KMS-11 (cell line): ENCODE measurements around the gene TUNAR.

Experiments used
- H2AFZ ChIP-seq: fragments of 200-600 bp; sonication (generic); 2 replicates; pipeline ENCODE4 v1.6.1; 2016; ENCODE audit warnings: antibody characterized with exemption, mixed run types, low read depth
- H3K27ac ChIP-seq: fragments of 200-600 bp; sonication (generic); 2 replicates; pipeline ENCODE4 v1.6.1; 2016; ENCODE audit warnings: mild to moderate bottlenecking, mixed run types
- H3K27me3 ChIP-seq: fragments of 200-600 bp; sonication (generic); 2 replicates; pipeline ENCODE4 v1.6.1; 2017; ENCODE audit warnings: mild to moderate bottlenecking, low read depth, mixed run types, moderate library complexity; ENCODE audit not compliant: insufficient read depth
- H3K36me3 ChIP-seq: fragments of 200-600 bp; sonication (generic); 2 replicates; pipeline ENCODE4 v1.6.1; 2017; ENCODE audit warnings: mild to moderate bottlenecking, mixed run types; ENCODE audit not compliant: insufficient read depth
- H3K4me1 ChIP-seq: fragments of 200-600 bp; sonication (generic); 2 replicates; pipeline ENCODE4 v1.6.1; 2016; ENCODE audit warnings: mild to moderate bottlenecking, low read depth, mixed run types; ENCODE audit not compliant: poor library complexity, severe bottlenecking
- H3K4me2 ChIP-seq: fragments of 200-600 bp; sonication (generic); 2 replicates; pipeline ENCODE4 v1.7.0; 2016; ENCODE audit warnings: mild to moderate bottlenecking, mixed run types
- H3K4me3 ChIP-seq: fragments of 200-600 bp; sonication (generic); IDR thresholded peaks from 2 replicates; pipeline ENCODE4 v1.6.1; 2017; ENCODE audit warnings: low read depth, low read length, mixed read lengths; ENCODE audit not compliant: insufficient read depth
- H3K79me2 ChIP-seq: fragments of 200-600 bp; sonication (generic); 2 replicates; pipeline ENCODE4 v1.6.1; 2016; ENCODE audit warnings: low read depth, mixed run types; ENCODE audit not compliant: insufficient read depth
- H3K9ac ChIP-seq: fragments of 200-600 bp; sonication (generic); 2 replicates; pipeline ENCODE4 v1.6.1; 2016; ENCODE audit warnings: mild to moderate bottlenecking, mixed run types
- H4K20me1 ChIP-seq: fragments of 200-600 bp; sonication (generic); 2 replicates; pipeline ENCODE4 v1.6.1; 2016; ENCODE audit warnings: mild to moderate bottlenecking, mixed run types; ENCODE audit not compliant: insufficient read depth
- CTCF ChIP-seq: fragments of 200-600 bp; sonication (generic); conservative IDR thresholded peaks from 2 replicates; pipeline ENCODE4 v1.6.1; 2017; ENCODE audit warnings: low read depth, mild to moderate bottlenecking, antibody characterized with exemption, low read length, moderate library complexity, mixed read lengths

Gene TUNAR

GRCh38 chr14:95871531-95871930 is 5.1 kb upstream of the TUNAR start:
- Histone ChIP-seq H3K36me3 (no peaks in the 10 kb centered on the region), H2AFZ (no peak overlapping the region), H3K27ac (no peak overlapping the region), H3K4me2 (no peak overlapping the region), H3K4me1 (no peaks in the 10 kb centered on the region), H3K27me3 (no peaks in the 10 kb centered on the region), H4K20me1 (no peaks in the 10 kb centered on the region), H3K79me2 (no peaks in the 10 kb centered on the region), H3K9ac (no peak overlapping the region), H3K4me3 (no peak overlapping the region)
- no peak for TF ChIP-seq CTCF

DNA sequence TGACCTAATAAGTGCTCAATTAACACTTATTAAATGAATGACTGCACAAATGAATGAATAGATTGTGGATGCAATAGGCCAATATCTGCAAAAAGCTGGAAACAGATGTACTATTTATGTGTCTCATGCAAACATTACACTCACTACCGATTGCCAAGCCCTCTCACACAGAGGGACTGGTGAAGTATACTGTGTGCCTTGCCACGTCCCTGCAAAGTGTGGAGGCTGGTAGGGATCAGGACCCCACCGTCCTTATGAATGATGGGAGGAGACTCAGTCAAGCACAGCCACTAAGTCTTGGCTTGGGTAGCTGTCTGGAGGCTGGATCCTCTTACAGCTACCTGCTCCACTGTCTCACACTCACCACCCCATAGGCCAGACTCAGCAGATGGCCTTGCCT is 3.9 kb upstream of the TUNAR start:
- Histone ChIP-seq H3K9ac (no peak overlapping the region), H2AFZ (no peak overlapping the region), H3K4me3 (no peak overlapping the region), H3K4me1 (no peaks in the 10 kb centered on the region), H3K27me3 (no peaks in the 10 kb centered on the region), H3K27ac (no peak overlapping the region), H4K20me1 (no peaks in the 10 kb centered on the region), H3K4me2 (no peak overlapping the region), H3K79me2 (no peaks in the 10 kb centered on the region), H3K36me3 (no peaks in the 10 kb centered on the region)
- no peak for TF ChIP-seq CTCF

GRCh38 chr14:95875831-95876760 is 536 bp upstream of the TUNAR start:
- H3K9ac ChIP-seq = no peak overlapping the region
- H3K27me3 ChIP-seq = no peaks in the 10 kb centered on the region
- H3K36me3 ChIP-seq = no peaks in the 10 kb centered on the region
- no peaks in the 10 kb centered on the region for H3K79me2 ChIP-seq
- no peak for TF ChIP-seq CTCF
- no peaks in the 10 kb centered on the region for H3K4me1 ChIP-seq
- H4K20me1 ChIP-seq = no peaks in the 10 kb centered on the region
- H3K4me3 ChIP-seq = no peak overlapping the region
- H2AFZ ChIP-seq = no peak overlapping the region
- H3K4me2 ChIP-seq = no peak overlapping the region
- H3K27ac ChIP-seq = no peak overlapping the region

DNA sequence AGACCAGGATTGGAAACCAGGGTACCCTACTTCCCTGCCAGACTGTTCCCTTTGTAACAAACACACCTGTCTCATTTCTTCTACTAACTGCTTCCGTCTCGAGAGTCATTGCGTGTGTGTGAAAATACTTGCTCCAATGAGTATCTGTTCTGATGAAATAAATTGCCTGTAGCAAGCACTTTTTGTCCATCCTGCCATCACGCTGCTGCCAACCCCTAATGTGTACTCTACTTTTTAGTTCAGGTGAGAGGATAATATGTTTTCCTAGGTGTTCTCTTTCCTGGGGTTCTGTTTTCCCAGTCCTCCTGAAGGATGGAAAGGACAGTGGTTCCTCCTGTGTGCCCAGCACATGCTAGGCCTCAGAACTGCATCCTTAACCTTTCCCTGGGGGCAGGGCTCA is 1.0 kb downstream of the TUNAR start:
- no peaks in the 10 kb centered on the region for H3K79me2 ChIP-seq
- no peak overlapping the region for H3K4me2 ChIP-seq
- no peaks in the 10 kb centered on the region for H3K36me3 ChIP-seq
- H2AFZ ChIP-seq = no peak overlapping the region
- H3K9ac ChIP-seq = no peak overlapping the region
- no peaks in the 10 kb centered on the region for H3K4me1 ChIP-seq
- H4K20me1 ChIP-seq = no peaks in the 10 kb centered on the region
- no peak overlapping the region for H3K27ac ChIP-seq
- H3K27me3 ChIP-seq = no peaks in the 10 kb centered on the region
- H3K4me3 ChIP-seq = no peak overlapping the region
- TF ChIP-seq CTCF = no peak
